Esophagus squamous epithelium (tissue), 5 donors: Measurements from ENCODE around the gene ALX3. TPM values are rescaled to one million over a fixed set of nuclear protein-coding genes. Genes with fewer than 3 reads are reported as not detected.

ENCODE experiments used
- DNase-seq: peaks from one replicate; lab custom pipeline; 2025; lab: John Stamatoyannopoulos, UW
- H3K27ac ChIP-seq, 4 donors: fragments of 200-600 bp; sonication (generic); one replicate each; pipeline ENCODE4 v1.5.1; 2016 to 2019; ENCODE audit warnings: mild to moderate bottlenecking in 1 of 4
- H3K27me3 ChIP-seq, 4 donors: fragments of 200-600 bp; sonication (generic); 1 replicate in 3 of 4; 2 replicates in 1 of 4; pipeline versions ENCODE4 v1.5.1 to v1.6.0; 2017 to 2021; ENCODE audit warnings: antibody characterized with exemption in 1 of 4
- H3K36me3 ChIP-seq, 3 donors: fragments of 200-600 bp; sonication (generic); one replicate each; pipeline ENCODE4 v1.5.1; 2016 to 2019
- H3K4me1 ChIP-seq, 3 donors: fragments of 200-600 bp; sonication (generic); one replicate each; pipeline ENCODE4 v1.5.1; 2017 to 2019
- H3K4me3 ChIP-seq, 4 donors: fragments of 200-600 bp; sonication (generic); 1 replicate in 3 of 4; 2 replicates in 1 of 4; pipeline ENCODE4 v1.5.1; 2016 to 2019; ENCODE audit warnings: mild to moderate bottlenecking in 2 of 4, moderate library complexity in 1 of 4
- H3K9me3 ChIP-seq, 3 donors: fragments of 200-600 bp; sonication (generic); one replicate each; pipeline ENCODE4 v1.5.1; 2016 to 2019
- POLR2A ChIP-seq, 4 donors: fragments of 450-650 bp; IDR thresholded peaks; one replicate each; pipeline ENCODE4 v1.6.1; 2017; ENCODE audit warnings: antibody characterized with exemption in 4 of 4, mild to moderate bottlenecking in 4 of 4, moderate library complexity in 3 of 4
- WGBS, 2 donors: methylation state at CpG; one replicate each; pipeline ENCODE4 v1.1.5; 2018; 5-methylcytosine and 5-hydroxymethylcytosine counted together
- intact Hi-C: fragments of 100-400 bp; cut with DNase I; formaldehyde crosslinking; loops from one replicate; pipeline ENCODE4 v1.15.0; 2022
- total RNA-seq, 4 donors: library from RNA; depleted of rRNA; stranded (reverse); fragments of >200 nt; gene quantifications; one replicate each; pipeline ENCODE4 v1.1.0, GENCODE V29; 2016
- TF ChIP-seq, protein P1 (sequence below), 6 experiments: fragments of 450-650 bp in 4 of 6; fragments of 200-600 bp in 2 of 6; sonication (generic) in 2 of 6; IDR thresholded peaks; one replicate each; pipeline ENCODE4 v1.5.1; 2016 to 2019; ENCODE audit warnings: antibody characterized with exemption in 6 of 6, mild to moderate bottlenecking in 4 of 6, moderate library complexity in 4 of 6
- donor health status: DM: yes; HTN: yes; CAD: no.

ALX3 gene
- total RNA-seq, 4 donors from 2014 or later: 0.57 TPM; not detected in 3

DNA sequence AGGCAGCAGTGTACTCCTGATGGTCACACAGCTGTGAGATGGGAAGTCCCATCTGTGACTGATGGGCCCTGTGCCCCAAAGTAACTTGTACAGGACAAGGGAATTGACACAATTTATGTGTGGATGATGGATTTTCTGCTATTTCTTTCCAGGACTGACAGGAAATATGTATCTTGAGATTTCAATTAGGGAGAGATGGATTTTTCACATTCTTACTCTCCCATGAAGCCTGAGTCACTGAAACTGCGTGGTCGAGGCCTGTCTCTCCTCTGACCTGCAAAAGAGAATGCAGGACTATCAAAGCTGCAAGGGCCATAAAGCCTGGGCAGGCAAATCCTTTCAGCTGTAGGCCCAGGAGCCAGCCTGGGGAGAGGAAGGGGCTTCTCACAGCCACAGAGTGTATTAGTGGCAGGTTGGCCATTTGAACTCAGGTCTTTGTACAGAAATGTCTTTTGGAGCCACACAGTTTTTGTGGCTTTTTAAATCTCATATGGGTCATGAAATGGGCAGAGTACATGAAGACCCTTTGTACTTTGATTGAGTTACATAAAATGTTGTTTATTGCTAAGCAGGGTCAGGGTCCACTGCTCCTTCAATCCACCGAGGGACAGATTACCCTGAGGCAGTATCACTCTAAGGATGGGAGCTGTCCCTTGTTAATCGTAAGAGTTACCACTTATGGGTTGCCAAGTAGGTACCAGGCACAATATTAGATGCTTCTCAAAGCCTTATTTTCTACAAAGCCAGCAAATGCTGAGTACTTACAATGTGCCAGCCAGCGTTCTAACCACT lies 14.8 kb downstream of the ALX3 start:
- H3K36me3 ChIP-seq: peaks cover 18 to 100% (median 56%) of the 10 kb centered on the region in 3 donors
- intact Hi-C loops: no loop called here
- peaks cover 7 to 34% (median 19%) of the 10 kb centered on the region in 3 donors for H3K4me1 ChIP-seq
- H3K4me3 ChIP-seq: no peak overlapping the region
- 47 to 52% methylated on average over 4 to 5 of the region's 5 CpGs for WGBS, 2 donors
- no peak for DNase-seq
- no peaks in the 10 kb centered on the region for H3K27me3 ChIP-seq
- no peaks in the 10 kb centered on the region for H3K9me3 ChIP-seq
- peak overlapping the region in 1 of 4 donors; percentile 52 for H3K27ac ChIP-seq
- TF ChIP-seq, protein P1, sequence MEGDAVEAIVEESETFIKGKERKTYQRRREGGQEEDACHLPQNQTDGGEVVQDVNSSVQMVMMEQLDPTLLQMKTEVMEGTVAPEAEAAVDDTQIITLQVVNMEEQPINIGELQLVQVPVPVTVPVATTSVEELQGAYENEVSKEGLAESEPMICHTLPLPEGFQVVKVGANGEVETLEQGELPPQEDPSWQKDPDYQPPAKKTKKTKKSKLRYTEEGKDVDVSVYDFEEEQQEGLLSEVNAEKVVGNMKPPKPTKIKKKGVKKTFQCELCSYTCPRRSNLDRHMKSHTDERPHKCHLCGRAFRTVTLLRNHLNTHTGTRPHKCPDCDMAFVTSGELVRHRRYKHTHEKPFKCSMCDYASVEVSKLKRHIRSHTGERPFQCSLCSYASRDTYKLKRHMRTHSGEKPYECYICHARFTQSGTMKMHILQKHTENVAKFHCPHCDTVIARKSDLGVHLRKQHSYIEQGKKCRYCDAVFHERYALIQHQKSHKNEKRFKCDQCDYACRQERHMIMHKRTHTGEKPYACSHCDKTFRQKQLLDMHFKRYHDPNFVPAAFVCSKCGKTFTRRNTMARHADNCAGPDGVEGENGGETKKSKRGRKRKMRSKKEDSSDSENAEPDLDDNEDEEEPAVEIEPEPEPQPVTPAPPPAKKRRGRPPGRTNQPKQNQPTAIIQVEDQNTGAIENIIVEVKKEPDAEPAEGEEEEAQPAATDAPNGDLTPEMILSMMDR (IDR thresholded peaks at IDR 0.05): no peak
- no peak for TF ChIP-seq POLR2A (IDR thresholded peaks at IDR 0.05)

DNA sequence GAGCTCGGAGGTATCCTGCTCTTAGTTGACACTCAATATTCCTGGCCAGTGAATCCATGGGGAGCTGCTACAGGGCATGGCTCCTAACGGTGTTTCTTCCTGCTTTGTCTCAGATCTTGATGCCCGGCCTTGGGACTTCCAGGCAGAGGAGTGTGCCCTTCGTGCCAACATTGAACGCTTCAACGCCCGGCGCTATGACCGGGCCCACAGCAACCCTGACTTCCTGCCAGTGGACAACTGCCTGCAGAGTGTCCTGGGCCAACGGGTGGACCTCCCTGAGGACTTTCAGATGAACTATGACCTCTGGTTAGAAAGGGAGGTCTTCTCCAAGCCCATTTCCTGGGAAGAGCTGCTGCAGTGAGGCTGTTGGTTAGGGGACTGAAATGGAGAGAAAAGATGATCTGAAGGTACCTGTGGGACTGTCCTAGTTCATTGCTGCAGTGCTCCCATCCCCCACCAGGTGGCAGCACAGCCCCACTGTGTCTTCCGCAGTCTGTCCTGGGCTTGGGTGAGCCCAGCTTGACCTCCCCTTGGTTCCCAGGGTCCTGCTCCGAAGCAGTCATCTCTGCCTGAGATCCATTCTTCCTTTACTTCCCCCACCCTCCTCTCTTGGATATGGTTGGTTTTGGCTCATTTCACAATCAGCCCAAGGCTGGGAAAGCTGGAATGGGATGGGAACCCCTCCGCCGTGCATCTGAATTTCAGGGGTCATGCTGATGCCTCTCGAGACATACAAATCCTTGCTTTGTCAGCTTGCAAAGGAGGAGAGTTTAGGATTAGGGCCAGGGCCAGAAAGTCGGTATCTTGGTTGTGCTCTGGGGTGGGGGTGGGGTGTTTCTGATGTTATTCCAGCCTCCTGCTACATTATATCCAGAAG lies 16.7 kb downstream of the ALX3 start:
- no peak overlapping the region for H3K4me3 ChIP-seq
- intact Hi-C loops: loop anchor here (5.0 kb wide), 1 partner anchor 54 kb away; no protein-coding TSS in a partner anchor
- TF ChIP-seq, protein P1 (IDR thresholded peaks at IDR 0.05): peak; percentile 75 to 95 (median 84)
- TF ChIP-seq POLR2A (IDR thresholded peaks at IDR 0.05): no peak
- no peak for DNase-seq
- no peaks in the 10 kb centered on the region for H3K27me3 ChIP-seq
- no peaks in the 10 kb centered on the region for H3K9me3 ChIP-seq
- peaks cover 7 to 53% (median 33%) of the 10 kb centered on the region in 3 donors for H3K4me1 ChIP-seq
- WGBS, 2 donors: 54 to 59% methylated on average over 5 to 16 of the region's 16 CpGs
- no peak overlapping the region for H3K27ac ChIP-seq
- peaks cover 20 to 100% (median 58%) of the 10 kb centered on the region in 3 donors for H3K36me3 ChIP-seq

GRCh38 chr1:110051262-110051648 lies 19.2 kb downstream of the ALX3 start:
- peaks cover 2 to 33% (median 22%) of the 10 kb centered on the region in 3 donors for H3K4me1 ChIP-seq
- intact Hi-C loops: loop anchor here (5.0 kb wide), 1 partner anchor 56 kb away; no protein-coding TSS in a partner anchor
- no peak for DNase-seq
- H3K4me3 ChIP-seq: no peak overlapping the region
- no peak overlapping the region for H3K27ac ChIP-seq
- TF ChIP-seq, protein P1 (IDR thresholded peaks at IDR 0.05): no peak
- TF ChIP-seq POLR2A (IDR thresholded peaks at IDR 0.05): no peak
- peaks cover 31 to 100% (median 75%) of the 10 kb centered on the region in 3 donors for H3K36me3 ChIP-seq
- no peaks in the 10 kb centered on the region for H3K9me3 ChIP-seq
- H3K27me3 ChIP-seq: no peaks in the 10 kb centered on the region
- WGBS, 2 donors: 64 to 66% methylated on average over 2 of the region's 2 CpGs

DNA sequence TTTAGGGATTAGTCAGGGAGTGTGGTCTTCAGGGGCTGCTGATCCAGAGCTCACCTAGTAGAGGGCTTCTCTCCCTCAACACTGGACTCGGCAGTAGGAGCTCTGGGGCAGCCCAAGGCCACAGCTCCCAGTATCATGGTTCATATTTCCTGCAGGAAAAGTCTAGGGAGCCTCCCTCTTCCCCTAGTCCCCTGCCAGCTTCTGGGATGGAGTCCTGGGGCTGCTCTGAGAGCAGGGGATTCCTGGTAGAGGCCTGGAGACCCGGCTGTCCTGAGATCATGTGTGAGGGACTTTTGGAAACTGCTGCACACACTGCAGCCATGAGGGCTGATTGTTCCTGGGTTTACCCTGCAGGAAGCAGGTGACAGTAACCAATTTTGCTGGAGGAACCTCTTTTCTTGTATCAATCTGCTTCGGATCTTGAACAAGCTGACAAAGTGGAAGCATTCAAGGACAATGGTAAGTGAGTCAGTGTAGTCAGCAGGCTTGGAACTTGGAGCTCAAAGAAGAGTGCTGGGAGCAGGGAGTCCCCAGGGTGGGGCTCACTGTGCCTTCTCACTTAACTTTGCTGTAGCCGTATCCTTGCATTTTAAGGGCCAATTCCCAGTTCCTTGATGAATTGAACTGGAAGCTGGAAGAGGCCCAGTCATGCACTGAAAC lies 19.7 kb downstream of the ALX3 start:
- Histone ChIP-seq H3K4me1 (peaks cover 0 to 27% (median 16%) of the 10 kb centered on the region in 3 donors), H3K36me3 (peaks cover 34 to 100% (median 76%) of the 10 kb centered on the region in 3 donors), H3K4me3 (no peak overlapping the region), H3K27ac (peak overlapping the region in 1 of 4 donors; percentile 14), H3K27me3 (no peaks in the 10 kb centered on the region), H3K9me3 (no peaks in the 10 kb centered on the region)
- intact Hi-C loops: loop anchor here (5.0 kb wide), 1 partner anchor 57 kb away; no protein-coding TSS in a partner anchor
- no peak for DNase-seq
- TF ChIP-seq, protein P1 (IDR thresholded peaks at IDR 0.05): no peak
- TF ChIP-seq POLR2A (IDR thresholded peaks at IDR 0.05): no peak
- 78 to 90% methylated on average over 2 to 3 of the region's 4 CpGs for WGBS, 2 donors
